NCI-H82 treated with DMSO at 0.1 percent for 48 hours (cell line): ENCODE data around the gene RPLP1.

ENCODE experiments used
- DNase-seq: peaks from one replicate; lab custom pipeline; 2025; ENCODE audit not compliant: unreplicated experiment; lab: John Stamatoyannopoulos, UW

RPLP1 gene

GRCh38 chr15:69452692-69453521 is at the start of gene RPLP1:
RPLP1 (plus strand) TSS chr15:69452818; CDS start chr15:69452949, 131 bp downstream.
- DNase-seq, result peak; percentile 67

DNA sequence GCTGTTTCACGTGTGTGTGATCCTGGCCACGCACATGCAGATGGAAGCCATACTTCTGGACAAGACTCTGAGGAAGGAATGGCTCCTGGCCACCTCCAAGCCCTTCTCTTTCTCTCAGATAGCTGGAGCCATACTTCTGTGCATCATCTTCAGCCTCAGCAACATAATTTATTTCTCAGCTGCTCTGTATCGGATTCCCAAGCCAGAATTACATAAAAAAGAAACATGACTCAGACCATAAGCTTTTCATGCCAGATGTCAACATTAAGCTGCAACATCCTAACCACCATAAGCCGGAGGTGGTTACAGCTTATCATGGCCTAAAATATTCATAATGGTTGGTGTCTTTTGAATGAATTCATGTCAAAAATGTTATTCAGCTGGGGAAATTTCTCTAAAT is 49.0 kb upstream of the RPLP1 start:
- DNase-seq, result no peak

GRCh38 chr15:69405110-69405509 is 47.5 kb upstream of the RPLP1 start:
- no peak for DNase-seq

DNA sequence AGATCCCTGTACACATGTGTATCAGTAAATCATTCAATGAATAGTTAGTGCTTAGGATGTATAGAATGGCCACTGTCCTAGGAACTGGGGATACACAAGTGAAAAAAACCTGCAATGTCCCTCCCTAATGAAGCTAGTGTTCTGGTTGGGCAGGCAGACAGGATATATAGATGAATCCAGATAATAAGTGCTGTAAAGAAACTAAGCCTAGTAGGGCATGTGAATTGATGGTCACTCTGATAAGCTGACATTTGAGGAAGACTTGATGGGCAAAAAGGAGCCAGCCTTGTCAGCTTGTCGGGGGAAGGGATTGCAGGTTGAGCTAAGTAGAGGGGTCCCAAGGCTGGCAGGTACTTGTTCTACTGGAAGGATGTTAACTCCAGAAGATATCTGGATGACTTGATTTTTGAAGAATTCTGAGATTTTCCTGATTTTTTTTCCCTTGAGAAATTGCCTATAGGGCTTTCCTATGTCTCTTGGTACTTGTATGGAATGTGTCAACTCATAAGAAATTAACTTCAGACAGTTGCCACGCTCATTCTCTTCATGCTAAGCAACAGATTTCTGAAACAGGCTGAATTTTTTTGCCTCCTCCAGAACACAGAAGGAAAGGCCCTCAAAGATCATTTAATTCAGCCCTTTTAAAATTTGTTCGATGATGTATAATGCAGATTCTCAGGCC is 44.8 kb upstream of the RPLP1 start:
- DNase-seq, result no peak

GRCh38 chr15:69408841-69409240 is 43.8 kb upstream of the RPLP1 start:
- DNase-seq, result no peak

DNA sequence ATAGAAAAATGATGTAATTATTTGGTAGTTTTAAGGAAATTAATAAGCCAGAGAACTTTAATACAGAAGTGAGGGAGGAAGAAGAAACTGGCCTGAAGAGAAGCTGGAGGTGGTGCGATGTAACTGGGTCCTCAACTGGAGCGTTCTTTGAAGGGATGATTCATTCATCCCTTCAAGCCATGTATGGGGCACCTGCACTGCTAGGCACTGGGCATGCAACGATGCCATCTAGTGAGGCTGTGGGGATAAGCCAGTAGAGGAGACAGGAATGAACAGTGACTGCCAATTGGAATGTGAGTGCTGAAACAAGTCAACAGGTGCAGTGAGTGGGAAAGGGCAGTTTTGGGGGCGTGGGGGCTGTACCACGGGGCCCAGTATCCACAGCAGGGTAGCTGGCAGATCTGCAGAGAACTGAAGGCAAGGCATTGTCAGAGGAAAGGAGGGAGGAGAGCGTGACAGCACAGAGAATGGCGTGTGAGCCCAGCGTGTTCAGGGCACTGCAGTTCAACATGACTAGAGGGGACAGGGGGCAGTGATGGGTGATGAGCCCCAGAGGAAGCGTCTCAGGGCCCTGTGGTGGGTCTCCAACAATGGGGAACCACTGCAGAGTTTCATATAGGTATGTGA is 42.3 kb upstream of the RPLP1 start:
- DNase-seq, result no peak

- no peak for DNase-seq
Measured at GRCh38 chr15:69412274-69412673, 40.3 kb upstream of the RPLP1 start.

- no peak for DNase-seq
Measured at GRCh38 chr15:69412701-69413100, 39.9 kb upstream of the RPLP1 start.

DNA sequence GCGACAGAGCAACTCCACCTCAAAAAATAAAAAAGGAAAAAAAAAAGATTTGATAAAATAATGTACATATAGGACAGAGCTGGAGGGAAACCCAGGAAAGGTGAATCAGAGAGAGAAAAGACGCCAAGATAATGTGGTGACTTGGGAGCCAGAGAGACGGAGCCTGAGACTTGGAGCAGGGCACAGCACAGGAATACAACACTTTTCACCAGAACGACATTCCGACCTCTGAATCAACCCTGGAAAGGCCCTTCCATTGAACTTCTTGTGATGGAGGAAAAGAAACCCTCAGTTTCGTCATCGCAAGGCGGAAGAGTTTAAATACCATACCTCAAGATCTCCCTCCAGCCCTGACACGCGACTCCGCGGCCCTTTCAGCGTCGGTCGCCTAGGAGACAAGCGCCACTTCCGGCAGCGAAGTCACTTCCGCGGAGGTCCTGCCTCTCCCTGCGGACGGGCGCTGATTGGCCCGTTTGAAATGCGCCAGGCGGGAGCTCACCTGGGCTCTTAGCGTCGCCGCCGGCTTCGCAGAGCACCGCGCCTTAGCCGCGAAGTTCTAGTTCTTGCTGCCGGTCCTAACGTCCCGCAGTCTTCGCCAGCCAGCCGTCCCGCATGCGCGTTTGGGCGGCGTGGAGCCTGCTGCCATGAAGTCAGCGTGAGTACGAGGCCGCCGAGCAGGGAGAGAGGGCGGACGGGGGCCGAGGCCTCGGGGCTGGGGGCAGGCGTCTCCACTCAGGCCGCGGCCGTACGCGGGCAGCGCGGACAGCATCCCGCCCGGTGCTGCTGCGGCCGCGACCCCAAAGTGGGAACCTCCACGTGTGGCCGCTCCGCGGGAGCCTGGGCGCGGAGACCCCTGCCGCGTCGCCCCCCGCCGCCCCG is 38.6 kb upstream of the RPLP1 start, which contains the start of gene KIF23:
Gene KIF23, plus strand, starts transcription at position 528 of the 879 bp plus-strand sequence. Its CDS starts 117 bp downstream, at position 645.
- peak; percentile 75 for DNase-seq

GRCh38 chr15:69414701-69415167 is 37.9 kb upstream of the RPLP1 start:
- DNase-seq, result no peak

DNA sequence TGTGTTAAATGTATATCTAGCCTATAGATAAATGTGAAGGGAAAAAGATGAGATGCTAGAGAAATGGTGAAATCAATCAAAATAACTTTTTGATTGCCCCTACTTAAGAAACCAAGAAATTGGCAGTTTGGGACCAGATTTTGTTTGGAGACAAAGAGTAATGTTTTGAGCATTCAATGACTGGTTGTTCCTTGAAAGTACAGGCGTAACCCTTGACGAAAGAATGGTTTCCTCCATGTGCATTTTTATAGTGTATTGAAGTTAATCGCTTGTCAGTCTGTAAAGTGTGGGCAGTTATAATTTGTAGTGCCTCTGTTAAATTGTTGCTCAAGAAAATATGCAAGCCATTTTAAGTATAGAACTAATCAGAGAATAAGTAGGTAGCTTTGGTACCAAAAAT is 37.2 kb upstream of the RPLP1 start:
- DNase-seq, result no peak

GRCh38 chr15:69417581-69417980 is 35.0 kb upstream of the RPLP1 start:
- DNase-seq, result no peak

DNA sequence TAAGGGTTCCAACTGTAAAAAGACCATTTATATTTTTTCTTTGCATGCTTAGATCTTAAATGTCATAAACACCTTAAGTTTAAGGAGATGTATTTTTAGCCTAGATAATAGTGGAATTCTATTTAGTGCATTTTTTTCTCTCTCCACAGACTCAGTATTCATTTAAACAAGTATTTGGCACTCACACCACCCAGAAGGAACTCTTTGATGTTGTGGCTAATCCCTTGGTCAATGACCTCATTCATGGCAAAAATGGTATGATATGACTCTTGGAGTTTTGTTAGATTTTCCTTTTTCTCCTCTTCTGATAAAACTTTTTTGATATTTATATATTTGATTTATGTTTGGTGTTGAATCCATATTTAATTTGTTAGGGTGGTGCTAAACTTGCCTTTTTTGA is 31.1 kb upstream of the RPLP1 start:
- DNase-seq, result no peak

DNA sequence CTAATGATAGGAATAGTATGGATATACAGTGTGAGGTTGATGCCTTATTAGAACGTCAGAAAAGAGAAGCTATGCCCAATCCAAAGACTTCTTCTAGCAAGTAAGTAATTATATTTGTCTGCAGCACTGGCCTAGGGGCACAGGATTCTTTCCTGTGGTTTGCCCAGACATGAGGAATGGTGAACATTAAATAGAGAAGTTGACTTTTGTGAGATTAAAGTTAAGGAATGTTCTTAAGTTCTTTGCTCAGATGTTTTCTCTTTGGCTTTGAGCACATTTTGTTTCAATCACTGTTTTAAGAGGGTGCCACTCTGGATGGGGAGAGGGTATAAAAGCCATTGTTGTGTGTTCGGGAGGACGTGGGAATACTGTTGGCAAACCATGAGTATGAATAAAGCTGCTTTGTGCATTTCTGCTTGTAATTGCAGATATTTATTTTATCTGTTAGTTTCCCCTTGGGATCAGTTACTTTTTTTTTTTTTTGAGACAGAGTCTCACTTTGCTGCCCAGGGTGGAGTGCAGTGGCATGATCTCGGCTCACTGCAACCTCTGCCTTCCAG is 30.2 kb upstream of the RPLP1 start:
- no peak for DNase-seq

DNA sequence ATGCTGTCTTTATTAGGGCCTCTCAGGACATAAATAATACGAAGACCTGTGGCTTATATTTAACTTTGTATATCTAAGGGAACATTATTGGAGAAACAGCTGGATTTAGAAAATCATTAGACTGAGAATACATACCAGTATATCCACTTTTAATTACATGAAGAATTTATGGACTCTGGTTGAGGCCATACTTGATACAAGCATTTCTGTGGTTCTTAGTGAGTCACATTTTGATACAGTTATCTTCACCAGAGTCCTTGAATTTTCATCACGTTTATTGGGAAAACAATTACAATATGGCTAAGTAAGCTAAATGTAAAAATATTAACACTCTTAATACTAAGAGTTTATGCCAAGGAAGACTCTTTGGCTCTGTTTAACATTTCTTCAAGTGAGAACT is 28.6 kb upstream of the RPLP1 start:
- no peak for DNase-seq

DNA sequence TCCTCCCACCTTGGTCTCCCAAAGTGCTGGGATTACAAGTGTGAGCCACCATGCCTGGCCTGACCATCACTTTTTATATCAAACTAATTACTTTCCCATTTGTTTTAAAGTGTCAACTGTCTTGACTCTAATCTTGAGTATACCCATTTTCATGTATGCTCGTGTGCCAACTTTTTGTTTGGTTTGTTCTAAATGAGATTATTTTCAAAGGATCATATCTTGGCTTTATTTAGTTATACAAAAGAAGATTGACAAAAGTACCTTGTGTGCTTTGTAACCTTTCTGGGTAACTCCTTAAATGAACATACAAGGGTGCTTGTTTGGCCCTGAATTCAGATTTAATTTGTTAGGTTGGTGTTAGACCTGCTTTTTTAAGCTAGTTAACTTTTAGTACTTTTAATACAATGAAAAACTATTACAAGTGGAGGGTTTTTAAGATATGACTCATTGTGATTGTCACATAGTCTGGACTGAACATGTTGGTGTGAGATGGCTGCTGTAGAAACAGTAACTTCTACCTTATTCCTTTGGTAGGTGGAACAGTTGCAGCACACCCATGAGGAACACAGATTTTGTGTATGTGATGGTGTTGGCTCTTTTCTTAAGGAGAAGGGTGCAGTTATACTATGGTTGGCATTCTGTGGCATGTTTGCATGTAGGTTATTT is 27.7 kb upstream of the RPLP1 start:
- DNase-seq, result no peak

DNA sequence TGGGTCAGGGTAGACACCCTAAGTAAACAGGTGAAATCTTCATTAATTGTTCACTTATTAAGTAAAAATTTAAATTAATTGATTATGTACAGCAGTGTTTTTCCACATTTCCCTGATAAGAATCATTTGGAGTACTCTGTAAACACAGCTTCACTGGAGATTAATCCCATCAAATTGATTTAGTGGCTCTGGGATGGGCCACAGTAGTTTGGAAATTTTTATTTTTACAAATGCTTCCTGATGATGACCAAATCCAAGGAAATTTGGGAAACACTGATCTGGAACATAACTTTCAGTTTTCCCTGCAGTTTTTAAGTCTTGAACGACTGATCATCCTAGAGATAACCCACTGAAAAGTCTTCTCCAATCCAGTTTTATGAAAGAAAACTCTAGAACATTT is 18.8 kb upstream of the RPLP1 start:
- DNase-seq, result no peak

GRCh38 chr15:69434238-69434637 is 18.4 kb upstream of the RPLP1 start:
- DNase-seq, result no peak

DNA sequence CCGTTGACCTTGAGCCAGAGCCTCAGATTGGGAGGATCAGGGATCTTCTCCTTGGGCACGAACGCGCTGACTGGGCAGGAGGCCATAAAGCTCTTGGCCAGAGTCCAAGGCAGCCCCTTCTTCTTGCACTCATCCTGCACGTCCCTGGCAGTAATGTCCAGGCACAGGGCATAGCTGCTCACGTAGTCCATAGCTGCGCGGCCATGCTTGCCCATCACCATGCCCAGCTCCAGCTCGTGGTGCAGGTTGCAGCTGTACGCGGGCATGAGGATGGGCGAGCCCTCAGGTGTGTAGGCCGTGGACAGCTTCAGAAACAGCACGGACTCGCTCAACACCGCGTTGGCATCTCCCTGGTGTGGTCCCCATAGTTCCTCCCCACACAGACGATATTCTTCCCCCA is 17.9 kb upstream of the RPLP1 start:
- no peak for DNase-seq

DNA sequence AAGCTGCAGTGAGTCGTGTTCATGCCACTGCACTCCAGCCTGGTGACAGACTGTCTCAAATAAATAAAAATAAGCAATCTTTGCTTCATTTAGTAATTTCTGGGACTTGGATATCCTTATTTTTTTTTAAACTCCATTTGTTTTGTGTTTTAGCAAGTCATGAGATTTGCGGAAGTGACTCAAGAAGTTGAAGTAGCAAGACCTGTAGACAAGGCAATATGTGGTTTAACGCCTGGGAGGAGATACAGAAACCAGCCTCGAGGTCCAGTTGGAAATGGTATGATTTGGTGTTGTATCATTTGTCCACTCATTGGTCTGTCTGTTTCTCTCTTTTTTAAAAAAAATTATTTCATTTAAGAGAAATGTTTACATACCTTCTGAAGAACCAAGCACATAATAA is 16.6 kb upstream of the RPLP1 start:
- no peak for DNase-seq
